Ascending aorta (tissue), 2 donors: Measurements from ENCODE around the gene LDLRAD4. TPM values are rescaled to one million over a fixed set of nuclear protein-coding genes. Genes with fewer than 3 reads are reported as not detected.

ENCODE experiments used
- DNase-seq, 2 donors: peaks; one replicate each; pipeline ENCODE4 v3.0.0-alpha.2; 2019; ENCODE audit warnings: low spot score in 2 of 2
- H3K27ac ChIP-seq, 2 donors: fragments of 200-600 bp; sonication (generic); one replicate each; pipeline ENCODE4 v1.5.1; 2016 to 2017; ENCODE audit warnings: mild to moderate bottlenecking in 1 of 2
- H3K27me3 ChIP-seq: fragments of 200-600 bp; sonication (generic); one replicate; pipeline ENCODE4 v1.5.1; 2017
- H3K36me3 ChIP-seq, 2 donors: fragments of 200-600 bp; sonication (generic); one replicate each; pipeline ENCODE4 v1.5.1; 2016
- H3K4me1 ChIP-seq, 2 donors: fragments of 200-600 bp; sonication (generic); one replicate each; pipeline ENCODE4 v1.5.1; 2016 to 2017; ENCODE audit warnings: mild to moderate bottlenecking in 1 of 2
- H3K4me3 ChIP-seq, 2 donors: fragments of 200-600 bp; sonication (generic); one replicate each; pipeline ENCODE4 v1.5.1; 2016 to 2017; ENCODE audit warnings: mild to moderate bottlenecking in 1 of 2
- H3K9me3 ChIP-seq, 2 donors: fragments of 200-600 bp; sonication (generic); one replicate each; pipeline ENCODE4 v1.5.1; 2016
- CTCF ChIP-seq, 3 experiments: fragments of 200-600 bp in 2 of 3; fragments of 450-650 bp in 1 of 3; sonication (generic) in 2 of 3; IDR thresholded peaks; one replicate each; pipeline ENCODE4 v1.5.1; 2016 to 2019; ENCODE audit warnings: antibody characterized with exemption in 3 of 3, mild to moderate bottlenecking in 1 of 3, moderate library complexity in 1 of 3
- intact Hi-C: fragments of 100-400 bp; cut with DNase I; formaldehyde crosslinking; loops from one replicate; pipeline ENCODE4 v1.15.1; 2023
- total RNA-seq: library from RNA; depleted of rRNA; stranded (reverse); fragments of >200 nt; gene quantifications from one replicate; pipeline ENCODE4 v1.1.0, GENCODE V29; 2016

Gene LDLRAD4
- total RNA-seq, 1 donor from 2014 or later = 21.0 TPM

- Histone ChIP-seq H3K4me1 (peaks cover 25 to 61% of the 10 kb centered on the region in 2 donors), H3K27me3 (no peaks in the 10 kb centered on the region), H3K9me3 (no peaks in the 10 kb centered on the region), H3K36me3 (no peaks in the 10 kb centered on the region), H3K27ac (no peak overlapping the region), H3K4me3 (no peak overlapping the region)
- no peak for TF ChIP-seq CTCF (IDR thresholded peaks at IDR 0.05)
- intact Hi-C loops = no loop called here
- DNase-seq = no peak
Observed at GRCh38 chr18:13272416-13272815, 53.9 kb downstream of the LDLRAD4 start.

GRCh38 chr18:13273800-13274199 is 55.2 kb downstream of the LDLRAD4 start:
- no peaks in the 10 kb centered on the region for H3K9me3 ChIP-seq
- peak overlapping the region; percentile 10 to 17 for H3K27ac ChIP-seq
- DNase-seq = no peak
- peaks cover 0 to 5% of the 10 kb centered on the region in 2 donors for H3K36me3 ChIP-seq
- H3K4me3 ChIP-seq = no peak overlapping the region
- H3K4me1 ChIP-seq = peaks cover 12 to 48% of the 10 kb centered on the region in 2 donors
- H3K27me3 ChIP-seq = no peaks in the 10 kb centered on the region
- intact Hi-C loops = no loop called here
- TF ChIP-seq CTCF (IDR thresholded peaks at IDR 0.05) = no peak

GRCh38 chr18:13275075-13275474 is 56.5 kb downstream of the LDLRAD4 start:
- no peaks in the 10 kb centered on the region for H3K9me3 ChIP-seq
- peaks cover 7 to 18% of the 10 kb centered on the region in 2 donors for H3K36me3 ChIP-seq
- no peak for DNase-seq
- H3K4me1 ChIP-seq = peaks cover 8 to 36% of the 10 kb centered on the region in 2 donors
- H3K27ac ChIP-seq = peak overlapping the region in 1 of 2 donors; percentile 10
- no peak overlapping the region for H3K4me3 ChIP-seq
- TF ChIP-seq CTCF (IDR thresholded peaks at IDR 0.05) = no peak
- H3K27me3 ChIP-seq = no peaks in the 10 kb centered on the region
- intact Hi-C loops = no loop called here

- intact Hi-C loops = no loop called here
- Histone ChIP-seq H3K4me3 (peak overlapping the region in 1 of 2 donors; percentile 7), H3K27me3 (no peaks in the 10 kb centered on the region), H3K9me3 (no peaks in the 10 kb centered on the region), H3K36me3 (peaks cover 10 to 18% of the 10 kb centered on the region in 2 donors), H3K4me1 (peaks cover 4 to 31% of the 10 kb centered on the region in 2 donors), H3K27ac (peak overlapping the region; percentile 55 to 62)
- TF ChIP-seq CTCF (IDR thresholded peaks at IDR 0.05) = no peak
- DNase-seq = no peak
Observed at GRCh38 chr18:13276530-13277520, 58.3 kb downstream of the LDLRAD4 start.

- peaks cover 4 to 27% of the 10 kb centered on the region in 2 donors for H3K4me1 ChIP-seq
Observed at GRCh38 chr18:13278062-13278630, 59.6 kb downstream of the LDLRAD4 start.

More at GRCh38 chr18:13278062-13278630, 59.6 kb downstream of the LDLRAD4 start:
- Histone ChIP-seq H3K36me3 (peaks cover 10 to 18% of the 10 kb centered on the region in 2 donors), H3K27ac (no peak overlapping the region), H3K27me3 (no peaks in the 10 kb centered on the region), H3K9me3 (no peaks in the 10 kb centered on the region), H3K4me3 (no peak overlapping the region)
- intact Hi-C loops = no loop called here
- no peak for DNase-seq
- no peak for TF ChIP-seq CTCF (IDR thresholded peaks at IDR 0.05)
